ENCODE data around the gene ZNF185.
A peak's percentile ranks its signal among the peaks of the same experiment; 100 is the strongest.

The ZNF185 gene

DNA sequence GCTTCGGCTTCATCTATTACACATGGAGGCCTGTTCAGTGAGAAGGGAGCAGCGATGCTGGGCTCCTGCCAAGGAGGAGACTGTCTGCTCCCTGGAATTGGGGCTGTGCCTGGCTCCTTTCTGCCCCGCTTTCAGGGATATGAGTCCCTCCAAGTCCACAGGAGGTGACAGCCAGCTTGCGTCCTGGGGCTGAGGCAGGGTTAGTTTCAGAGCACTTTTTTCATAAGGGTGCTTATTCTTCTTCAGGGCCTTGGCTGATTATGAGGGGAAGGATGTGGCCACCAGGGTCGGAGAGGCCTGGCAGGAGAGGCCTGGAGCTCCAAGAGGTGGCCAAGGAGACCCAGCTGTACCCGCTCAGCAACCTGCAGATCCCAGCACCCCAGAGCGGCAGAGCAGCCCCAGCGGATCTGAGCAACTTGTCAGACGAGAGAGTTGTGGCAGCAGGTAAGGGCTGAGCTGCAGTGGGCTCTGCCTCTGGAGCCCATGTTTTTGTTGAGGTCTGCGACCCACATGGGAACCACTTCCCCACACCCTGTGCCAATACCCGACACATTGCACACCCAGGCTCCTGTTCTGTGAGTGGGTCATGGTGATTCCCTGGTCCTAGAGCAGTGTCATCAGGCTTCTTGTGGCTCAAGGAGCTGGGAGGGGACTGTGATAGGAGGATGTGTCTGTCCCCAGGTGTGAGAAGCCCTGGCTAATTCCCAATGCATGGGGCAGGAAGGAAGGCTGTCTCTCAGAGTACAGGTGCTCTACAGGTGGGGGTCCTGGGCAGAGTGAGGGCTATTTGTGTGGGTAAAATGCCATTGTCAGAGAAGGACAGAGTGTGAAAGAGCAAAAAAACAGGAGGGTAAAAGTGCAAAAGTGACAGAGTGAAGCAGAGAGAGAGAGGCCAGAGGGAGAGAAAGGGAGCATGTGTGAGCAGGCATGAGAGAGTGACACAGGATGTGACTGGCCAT is 47.4 kb downstream of the ZNF185 start:
- Histone ChIP-seq H3K4me1 (ENCODE audit: control insufficient read depth in 2 of 2, insufficient read depth in 1 of 2, low read depth in 1 of 2, low read length in 2 of 2) (no peaks in the 10 kb centered on the region), H3K23ac (ENCODE audit: low read depth, low read length, poor library complexity) (no peak overlapping the region), H2BK12ac (ENCODE audit: low read length) (no peak overlapping the region), H3K36me3 (replicated peaks in 1 of 2; ENCODE audit: control insufficient read depth in 2 of 2, insufficient read depth in 2 of 2, low read length in 2 of 2) (peaks cover 0 to 2% of the 10 kb centered on the region in 2 donors), H2BK15ac (ENCODE audit: low read length) (no peak overlapping the region), H2AFZ (ENCODE audit: low read length) (no peak overlapping the region), H4K91ac (ENCODE audit: low read depth, low read length, poor library complexity) (no peak overlapping the region), H3K9me3 (replicated peaks in 1 of 2; ENCODE audit: control insufficient read depth in 2 of 2, insufficient read depth in 1 of 2, low read depth in 1 of 2, low read length in 2 of 2) (no peaks in the 10 kb centered on the region), H3K79me1 (ENCODE audit: low read depth, low read length) (no peaks in the 10 kb centered on the region), H3K4me3 (ENCODE audit: low read length in 2 of 2) (no peak overlapping the region), H2BK120ac (ENCODE audit: low read depth, low read length) (no peak overlapping the region), H2BK5ac (ENCODE audit: low read length) (no peak overlapping the region), H3K18ac (ENCODE audit: low read length) (no peak overlapping the region), H3K27me3 (ENCODE audit: control insufficient read depth in 3 of 3, insufficient read depth in 3 of 3, low read depth in 1 of 3, low read length in 3 of 3) (peaks cover 0 to 12% (median 0%) of the 10 kb centered on the region in 3 experiments), H3K27ac (replicated peaks; ENCODE audit: low read length) (no peak overlapping the region), H3K4ac (ENCODE audit: low read length) (no peak overlapping the region), H2AK5ac (ENCODE audit: low read depth, low read length) (no peak overlapping the region), H3K9ac (ENCODE audit: low read depth, low read length, poor library complexity) (peak overlapping the region; percentile 30), H3K14ac (ENCODE audit: low read length) (no peak overlapping the region), H4K8ac (ENCODE audit: low read depth, low read length) (no peak overlapping the region), H3K4me2 (ENCODE audit: insufficient read depth, low read length, poor library complexity, severe bottlenecking) (no peak overlapping the region)
- DNase-seq (ENCODE audit: low spot score) = no peak
- WGBS, 2 donors (ENCODE audit: extremely low coverage in 2 of 2, insufficient read length in 2 of 2, insufficient replicate concordance in 1 of 2) = no CpG with 5 or more reads among the region's 11 CpGs

DNA sequence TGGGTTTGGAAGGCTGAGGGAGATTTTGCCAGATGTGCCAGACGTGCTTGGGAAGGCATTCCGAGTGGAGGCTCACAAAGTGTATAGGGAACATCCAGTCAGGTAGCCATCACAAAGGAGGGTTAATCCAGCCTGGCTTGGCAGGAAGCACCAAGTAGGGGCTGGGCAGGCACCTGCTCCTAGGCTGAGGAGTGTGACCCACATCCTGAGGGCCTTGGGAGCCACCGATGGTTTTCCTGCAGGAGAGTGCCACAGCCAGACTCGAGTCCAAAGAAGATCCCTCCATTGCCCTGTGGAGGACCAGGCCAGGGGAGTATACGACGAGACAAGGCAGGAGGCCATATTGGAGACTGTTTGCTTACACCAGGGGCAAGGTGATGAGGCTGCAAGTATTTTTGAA is 48.8 kb downstream of the ZNF185 start:
- Histone ChIP-seq H3K4ac (ENCODE audit: low read length) (no peak overlapping the region), H2BK120ac (ENCODE audit: low read depth, low read length) (no peak overlapping the region), H2BK12ac (ENCODE audit: low read length) (no peak overlapping the region), H3K9ac (ENCODE audit: low read depth, low read length, poor library complexity) (no peak overlapping the region), H3K23ac (ENCODE audit: low read depth, low read length, poor library complexity) (no peak overlapping the region), H3K4me3 (ENCODE audit: low read length in 2 of 2) (no peak overlapping the region), H3K4me1 (ENCODE audit: control insufficient read depth in 2 of 2, insufficient read depth in 1 of 2, low read depth in 1 of 2, low read length in 2 of 2) (no peaks in the 10 kb centered on the region), H3K18ac (ENCODE audit: low read length) (no peak overlapping the region), H3K27me3 (ENCODE audit: control insufficient read depth in 3 of 3, insufficient read depth in 3 of 3, low read depth in 1 of 3, low read length in 3 of 3) (peaks cover 0 to 12% (median 0%) of the 10 kb centered on the region in 3 experiments), H3K36me3 (replicated peaks in 1 of 2; ENCODE audit: control insufficient read depth in 2 of 2, insufficient read depth in 2 of 2, low read length in 2 of 2) (peaks cover 0 to 2% of the 10 kb centered on the region in 2 donors), H2AK5ac (ENCODE audit: low read depth, low read length) (no peak overlapping the region), H2AFZ (ENCODE audit: low read length) (no peak overlapping the region), H4K8ac (ENCODE audit: low read depth, low read length) (no peak overlapping the region), H2BK15ac (ENCODE audit: low read length) (no peak overlapping the region), H3K14ac (ENCODE audit: low read length) (no peak overlapping the region), H3K79me1 (ENCODE audit: low read depth, low read length) (no peaks in the 10 kb centered on the region), H3K4me2 (ENCODE audit: insufficient read depth, low read length, poor library complexity, severe bottlenecking) (no peak overlapping the region), H4K91ac (ENCODE audit: low read depth, low read length, poor library complexity) (no peak overlapping the region), H2BK5ac (ENCODE audit: low read length) (no peak overlapping the region), H3K9me3 (replicated peaks in 1 of 2; ENCODE audit: control insufficient read depth in 2 of 2, insufficient read depth in 1 of 2, low read depth in 1 of 2, low read length in 2 of 2) (no peaks in the 10 kb centered on the region), H3K27ac (replicated peaks; ENCODE audit: low read length) (no peak overlapping the region)
- DNase-seq (ENCODE audit: low spot score) = no peak
- no CpG with 5 or more reads among the region's 6 CpGs for WGBS, 2 donors (ENCODE audit: extremely low coverage in 2 of 2, insufficient read length in 2 of 2, insufficient replicate concordance in 1 of 2)
